ENCODE results near the gene LAD1. TPM values are rescaled to one million over a fixed set of nuclear protein-coding genes. Genes with fewer than 3 reads are reported as not detected.

The LAD1 gene, protein sequence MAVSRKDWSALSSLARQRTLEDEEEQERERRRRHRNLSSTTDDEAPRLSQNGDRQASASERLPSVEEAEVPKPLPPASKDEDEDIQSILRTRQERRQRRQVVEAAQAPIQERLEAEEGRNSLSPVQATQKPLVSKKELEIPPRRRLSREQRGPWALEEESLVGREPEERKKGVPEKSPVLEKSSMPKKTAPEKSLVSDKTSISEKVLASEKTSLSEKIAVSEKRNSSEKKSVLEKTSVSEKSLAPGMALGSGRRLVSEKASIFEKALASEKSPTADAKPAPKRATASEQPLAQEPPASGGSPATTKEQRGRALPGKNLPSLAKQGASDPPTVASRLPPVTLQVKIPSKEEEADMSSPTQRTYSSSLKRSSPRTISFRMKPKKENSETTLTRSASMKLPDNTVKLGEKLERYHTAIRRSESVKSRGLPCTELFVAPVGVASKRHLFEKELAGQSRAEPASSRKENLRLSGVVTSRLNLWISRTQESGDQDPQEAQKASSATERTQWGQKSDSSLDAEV
- 1 to 10 TPM in 2 of 4 donors, under 1 TPM in 2; 0.25 to 6.2 (median 0.92) TPM for total RNA-seq

DNA sequence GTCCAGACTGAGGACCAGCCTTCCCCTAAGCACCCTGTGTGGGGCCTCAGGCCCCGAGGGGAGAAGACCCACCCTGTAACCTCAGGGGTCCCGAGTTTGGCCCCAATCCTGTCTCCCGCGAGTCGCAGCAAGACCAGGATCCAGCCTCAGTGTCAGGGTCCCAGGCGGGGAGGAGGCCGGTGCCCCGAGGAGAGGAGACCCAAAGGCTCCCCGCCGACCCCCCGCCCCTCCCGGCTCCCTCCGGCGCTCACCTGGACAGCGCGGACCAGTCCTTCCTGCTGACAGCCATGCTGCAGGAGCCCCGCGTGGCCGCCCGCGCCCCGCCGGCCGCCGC, at the start of gene LAD1:
TSS of gene LAD1 (minus strand) at position 307 of the 334 bp plus-strand sequence. CDS start at position 289, 18 bp downstream.
- no peaks in the 10 kb centered on the region for H3K9me3 ChIP-seq
- peak within 1 kb of the TSS in 1 of 4 donors; percentile 34 for H3K4me3 ChIP-seq
- DNase-seq (no peak), ATAC-seq (no peak)
- peaks cover 0 to 14% (median 11%) of the 10 kb centered on the region in 3 donors for H3K27me3 ChIP-seq
- in situ Hi-C loops (cut with MboI; ENCODE audit: low sequenced_read_pairs in 4 of 4) = no loop called here
- TF ChIP-seq POLR2A (IDR thresholded peaks at IDR 0.05) = no peak
- TF ChIP-seq, protein P1, sequence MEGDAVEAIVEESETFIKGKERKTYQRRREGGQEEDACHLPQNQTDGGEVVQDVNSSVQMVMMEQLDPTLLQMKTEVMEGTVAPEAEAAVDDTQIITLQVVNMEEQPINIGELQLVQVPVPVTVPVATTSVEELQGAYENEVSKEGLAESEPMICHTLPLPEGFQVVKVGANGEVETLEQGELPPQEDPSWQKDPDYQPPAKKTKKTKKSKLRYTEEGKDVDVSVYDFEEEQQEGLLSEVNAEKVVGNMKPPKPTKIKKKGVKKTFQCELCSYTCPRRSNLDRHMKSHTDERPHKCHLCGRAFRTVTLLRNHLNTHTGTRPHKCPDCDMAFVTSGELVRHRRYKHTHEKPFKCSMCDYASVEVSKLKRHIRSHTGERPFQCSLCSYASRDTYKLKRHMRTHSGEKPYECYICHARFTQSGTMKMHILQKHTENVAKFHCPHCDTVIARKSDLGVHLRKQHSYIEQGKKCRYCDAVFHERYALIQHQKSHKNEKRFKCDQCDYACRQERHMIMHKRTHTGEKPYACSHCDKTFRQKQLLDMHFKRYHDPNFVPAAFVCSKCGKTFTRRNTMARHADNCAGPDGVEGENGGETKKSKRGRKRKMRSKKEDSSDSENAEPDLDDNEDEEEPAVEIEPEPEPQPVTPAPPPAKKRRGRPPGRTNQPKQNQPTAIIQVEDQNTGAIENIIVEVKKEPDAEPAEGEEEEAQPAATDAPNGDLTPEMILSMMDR (IDR thresholded peaks at IDR 0.05 in 4 of 5, conservative IDR thresholded peaks at IDR 0.05 in 1 of 5) = no peak
- peaks cover 0 to 5% of the 10 kb centered on the region in 2 donors for H3K4me1 ChIP-seq
- intact Hi-C loops (cut with DNase I; ENCODE audit: low total_unique reads) = no loop called here
- H3K36me3 ChIP-seq = no peaks in the 10 kb centered on the region
- peak within 1 kb of the TSS in 1 of 4 donors; percentile 33 for H3K27ac ChIP-seq

DNA sequence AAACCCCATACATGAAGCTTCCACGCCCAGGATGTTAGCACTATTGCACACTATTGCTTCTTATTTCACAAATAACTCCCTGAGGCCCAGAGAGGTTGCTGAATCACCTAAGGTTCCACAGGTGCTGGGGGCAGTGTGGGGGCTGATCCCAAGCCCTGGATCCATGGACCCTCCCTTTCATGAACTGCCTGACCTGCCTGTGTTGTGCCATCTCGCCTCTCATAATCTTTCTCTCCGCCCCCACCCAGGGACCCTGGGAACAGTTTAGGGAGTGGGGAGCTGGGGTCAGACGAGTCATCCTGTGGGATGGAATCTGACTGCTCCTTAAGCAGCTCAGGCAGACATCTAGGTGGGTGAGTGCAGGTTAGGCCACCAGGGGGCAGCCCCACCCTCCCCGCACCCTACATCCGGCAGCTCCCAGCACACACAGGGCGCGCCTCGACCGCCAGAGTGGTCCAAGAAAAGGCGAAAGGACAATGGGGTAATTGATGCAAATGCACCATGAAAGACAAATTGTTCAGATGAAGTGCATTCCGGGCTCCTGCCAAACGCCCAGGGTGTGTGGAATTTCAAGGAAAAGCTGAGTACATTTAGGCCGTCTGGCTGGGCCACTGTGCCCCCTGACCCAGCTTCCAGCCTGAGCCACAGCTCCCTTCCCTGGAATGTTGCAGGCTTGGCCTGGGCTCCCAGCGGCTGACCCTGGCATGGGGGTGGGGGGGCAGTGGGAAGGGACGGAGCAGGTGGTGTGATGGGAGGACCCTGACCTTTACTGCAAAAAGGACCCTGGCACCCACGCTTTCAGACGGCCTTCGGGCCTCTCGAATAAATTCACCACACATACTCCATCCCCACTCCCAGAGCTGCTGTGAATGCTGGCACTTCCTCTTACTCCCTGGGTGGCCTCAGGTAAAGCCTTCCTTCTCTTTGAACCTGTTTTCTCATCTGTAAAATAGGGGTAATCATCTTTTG, 49.1 kb upstream of the LAD1 start:
- no peaks in the 10 kb centered on the region for H3K27me3 ChIP-seq
- no peak for TF ChIP-seq POLR2A (IDR thresholded peaks at IDR 0.05)
- TF ChIP-seq, protein P1 (IDR thresholded peaks at IDR 0.05 in 4 of 5, conservative IDR thresholded peaks at IDR 0.05 in 1 of 5) = peak; percentile 75 to 96 (median 95)
- H3K27ac ChIP-seq = peak overlapping the region; percentile 27 to 58 (median 46)
- no peaks in the 10 kb centered on the region for H3K9me3 ChIP-seq
- peak; percentile 78 to 93 for ATAC-seq
- in situ Hi-C loops (cut with MboI; ENCODE audit: low sequenced_read_pairs in 4 of 4) = loop anchor here (5.0 to 10.0 kb wide), 3 partner anchors 34 to 67 kb away; no protein-coding TSS in a partner anchor
- H3K4me3 ChIP-seq = no peak overlapping the region
- no peaks in the 10 kb centered on the region for H3K36me3 ChIP-seq
- DNase-seq = peak; percentile 61 to 80
- H3K4me1 ChIP-seq = peaks cover 21 to 25% of the 10 kb centered on the region in 2 donors
- intact Hi-C loops (cut with DNase I; ENCODE audit: low total_unique reads) = loop anchor here (1.0 kb wide), 3 partner anchors 15 to 65 kb away; no protein-coding TSS in a partner anchor

DNA sequence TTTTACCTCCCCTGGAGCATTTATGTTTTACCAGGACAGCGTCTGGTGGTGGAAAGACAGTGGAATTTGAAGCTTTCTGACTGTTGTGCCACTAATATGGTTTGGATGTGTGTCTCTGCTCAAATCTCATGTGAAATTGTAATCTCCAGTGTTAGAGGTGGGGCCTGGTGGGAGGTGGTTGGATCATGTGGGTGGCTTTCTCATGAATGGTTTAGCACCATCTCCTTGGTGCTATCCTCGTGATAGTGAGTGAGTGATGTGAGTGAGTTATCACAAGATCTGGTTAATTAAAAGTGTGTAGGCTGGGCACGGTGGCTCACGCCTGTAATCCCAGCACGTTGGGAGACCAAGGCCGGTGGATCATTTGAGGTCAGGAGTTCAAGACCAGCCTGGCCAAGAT, 46.2 kb upstream of the LAD1 start:
- no peak for TF ChIP-seq POLR2A (IDR thresholded peaks at IDR 0.05)
- TF ChIP-seq, protein P1 (IDR thresholded peaks at IDR 0.05 in 4 of 5, conservative IDR thresholded peaks at IDR 0.05 in 1 of 5) = no peak
- Histone ChIP-seq H3K9me3 (no peaks in the 10 kb centered on the region), H3K4me1 (peaks cover 13 to 17% of the 10 kb centered on the region in 2 donors), H3K36me3 (no peaks in the 10 kb centered on the region), H3K4me3 (no peak overlapping the region), H3K27me3 (no peaks in the 10 kb centered on the region), H3K27ac (no peak overlapping the region)
- intact Hi-C loops (cut with DNase I; ENCODE audit: low total_unique reads) (no loop called here), in situ Hi-C loops (cut with MboI; ENCODE audit: low sequenced_read_pairs in 4 of 4) (loop anchor here (5.0 to 10.0 kb wide), 3 partner anchors 37 to 69 kb away; no protein-coding TSS in a partner anchor)
- DNase-seq = peak in 1 of 2 donors; percentile 5
- no peak for ATAC-seq

DNA sequence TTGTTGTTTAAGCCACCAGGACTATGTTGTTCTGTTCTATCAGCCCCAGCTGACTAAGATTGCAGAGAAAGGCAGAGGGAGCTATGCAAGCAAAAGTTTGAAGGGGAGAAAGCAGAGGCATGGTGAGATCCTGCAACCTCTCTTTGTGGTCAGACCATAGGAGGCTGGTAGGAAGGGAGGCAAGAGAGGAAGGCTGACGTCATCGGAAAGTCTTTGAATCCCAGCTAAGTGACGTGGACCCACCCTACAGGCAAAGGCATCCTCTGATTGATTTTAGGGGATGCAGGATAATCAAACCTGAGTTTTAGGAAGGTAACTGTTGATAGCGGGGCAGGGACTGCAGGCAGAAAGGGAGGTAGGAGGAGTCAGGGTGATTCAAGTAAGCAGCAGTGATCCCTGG, 45.7 kb upstream of the LAD1 start:
- Histone ChIP-seq H3K9me3 (no peaks in the 10 kb centered on the region), H3K4me1 (peaks cover 9 to 15% of the 10 kb centered on the region in 2 donors), H3K27me3 (no peaks in the 10 kb centered on the region), H3K36me3 (no peaks in the 10 kb centered on the region), H3K27ac (no peak overlapping the region), H3K4me3 (no peak overlapping the region)
- intact Hi-C loops (cut with DNase I; ENCODE audit: low total_unique reads) = no loop called here
- DNase-seq (peak in 1 of 2 donors; percentile 2), ATAC-seq (no peak)
- TF ChIP-seq, protein P1 (IDR thresholded peaks at IDR 0.05 in 4 of 5, conservative IDR thresholded peaks at IDR 0.05 in 1 of 5) = no peak
- no peak for TF ChIP-seq POLR2A (IDR thresholded peaks at IDR 0.05)
- in situ Hi-C loops (cut with MboI; ENCODE audit: low sequenced_read_pairs in 4 of 4) = loop anchor here (5.0 to 10.0 kb wide), 3 partner anchors 38 to 70 kb away; no protein-coding TSS in a partner anchor
